Ovary (tissue), 3 donors: ENCODE results near the gene HEATR9.

Experiments used
- POLR2A ChIP-seq: fragments of 450-650 bp; IDR thresholded peaks from one replicate; pipeline ENCODE4 v1.6.1; 2017; ENCODE audit warnings: antibody characterized with exemption, mild to moderate bottlenecking, moderate library complexity
- TF ChIP-seq, protein P1 (sequence below), 3 donors: fragments of 450-650 bp in 2 of 3; fragments of 200-600 bp in 1 of 3; IDR thresholded peaks; one replicate each; pipeline versions ENCODE4 v1.5.1 to v1.8.0; 2016 to 2022; ENCODE audit warnings: antibody characterized with exemption in 3 of 3, mild to moderate bottlenecking in 1 of 3
- donor health status: DM: no; HTN: no; CAD: no.

DNA sequence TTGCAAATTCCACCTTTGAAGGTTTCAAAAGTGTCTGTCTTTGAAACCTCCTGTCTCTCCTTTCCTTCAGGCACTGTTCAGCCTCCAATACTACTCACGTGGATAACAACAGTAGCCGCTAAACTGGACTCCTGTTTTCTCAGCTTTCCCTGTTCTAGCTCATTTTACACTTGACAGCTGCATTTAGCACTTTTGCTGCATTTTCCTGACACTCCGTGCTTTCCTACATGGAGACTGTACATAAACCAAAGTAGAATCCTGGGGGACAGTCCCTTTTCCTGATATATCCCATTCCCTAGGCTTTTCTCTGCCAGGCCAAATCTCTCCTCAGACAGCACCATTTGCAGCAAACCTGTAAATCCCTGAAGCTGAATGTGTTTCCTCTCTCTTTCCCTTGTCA, 7.8 kb upstream of the HEATR9 start:
- TF ChIP-seq, protein P1, sequence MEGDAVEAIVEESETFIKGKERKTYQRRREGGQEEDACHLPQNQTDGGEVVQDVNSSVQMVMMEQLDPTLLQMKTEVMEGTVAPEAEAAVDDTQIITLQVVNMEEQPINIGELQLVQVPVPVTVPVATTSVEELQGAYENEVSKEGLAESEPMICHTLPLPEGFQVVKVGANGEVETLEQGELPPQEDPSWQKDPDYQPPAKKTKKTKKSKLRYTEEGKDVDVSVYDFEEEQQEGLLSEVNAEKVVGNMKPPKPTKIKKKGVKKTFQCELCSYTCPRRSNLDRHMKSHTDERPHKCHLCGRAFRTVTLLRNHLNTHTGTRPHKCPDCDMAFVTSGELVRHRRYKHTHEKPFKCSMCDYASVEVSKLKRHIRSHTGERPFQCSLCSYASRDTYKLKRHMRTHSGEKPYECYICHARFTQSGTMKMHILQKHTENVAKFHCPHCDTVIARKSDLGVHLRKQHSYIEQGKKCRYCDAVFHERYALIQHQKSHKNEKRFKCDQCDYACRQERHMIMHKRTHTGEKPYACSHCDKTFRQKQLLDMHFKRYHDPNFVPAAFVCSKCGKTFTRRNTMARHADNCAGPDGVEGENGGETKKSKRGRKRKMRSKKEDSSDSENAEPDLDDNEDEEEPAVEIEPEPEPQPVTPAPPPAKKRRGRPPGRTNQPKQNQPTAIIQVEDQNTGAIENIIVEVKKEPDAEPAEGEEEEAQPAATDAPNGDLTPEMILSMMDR (IDR thresholded peaks at IDR 0.05), result no peak
- no peak for TF ChIP-seq POLR2A
